Retinal pigment epithelial cell (primary cell): ENCODE measurements around the gene TET2.

Source experiments
- DNase-seq: peaks from one replicate; pipeline ENCODE4 v3.0.0-alpha.2; 2010; ENCODE audit warnings: low read depth
- H3K4me3 ChIP-seq: 2 replicates; pipeline ENCODE4 v1.5.1; 2011; ENCODE audit warnings: mild to moderate bottlenecking, low read length, control low read depth, moderate library complexity
- CTCF ChIP-seq: conservative IDR thresholded peaks from 2 replicates; pipeline ENCODE4 v1.5.1; 2011; ENCODE audit warnings: low read depth, low read length, control low read depth, inconsistent platforms

Gene TET2

DNA sequence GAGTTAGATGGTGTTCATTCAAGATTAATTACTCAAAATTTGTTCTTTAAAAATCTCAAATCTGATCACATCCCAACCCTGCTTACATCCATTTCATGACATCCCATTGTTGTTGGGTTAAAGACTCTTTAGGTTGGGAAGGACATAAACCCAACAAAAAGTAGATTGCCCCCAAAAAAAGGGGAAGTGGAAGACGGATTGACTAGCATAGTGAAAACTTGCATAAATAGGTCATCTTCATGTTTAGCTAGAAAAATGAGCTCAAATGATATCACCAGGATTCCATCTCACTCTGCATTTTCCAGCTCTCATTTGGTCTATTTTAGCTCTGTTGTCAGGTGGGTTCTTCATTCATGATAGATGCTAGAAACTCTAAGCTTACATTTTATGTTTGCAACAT lies 18.5 kb upstream of the TET2 start:
- H3K4me3 ChIP-seq: no peak overlapping the region
- TF ChIP-seq CTCF: no peak
- no peak for DNase-seq

GRCh38 chr4:105129286-105130040 lies 17.2 kb upstream of the TET2 start:
- no peak overlapping the region for H3K4me3 ChIP-seq
- no peak for DNase-seq

DNA sequence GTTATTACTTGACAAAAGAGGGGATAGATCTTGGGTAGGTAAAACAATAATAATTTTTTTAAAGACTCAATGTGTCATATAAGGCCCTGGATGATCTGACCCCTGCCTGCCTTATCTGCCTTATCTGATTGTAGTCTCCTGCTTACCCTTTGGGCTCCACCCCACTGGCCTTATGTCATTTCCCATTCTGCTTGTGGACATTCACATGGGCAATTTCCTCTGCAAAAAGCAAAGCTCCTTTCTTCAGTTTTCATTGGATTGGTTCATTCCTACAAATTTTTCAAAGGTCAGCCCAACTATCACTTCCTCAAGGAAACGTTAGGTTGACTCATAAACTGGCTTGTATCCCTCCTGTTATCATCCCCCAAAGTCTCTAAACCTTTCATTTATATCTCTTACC lies 15.7 kb upstream of the TET2 start:
- DNase-seq: no peak
- no peak for TF ChIP-seq CTCF
- no peak overlapping the region for H3K4me3 ChIP-seq

More at GRCh38 chr4:105129286-105130040, 17.2 kb upstream of the TET2 start:
- TF ChIP-seq CTCF: no peak

GRCh38 chr4:105133976-105134375 lies 12.7 kb upstream of the TET2 start:
- no peak for DNase-seq
- TF ChIP-seq CTCF: no peak
- no peak overlapping the region for H3K4me3 ChIP-seq

- no peak overlapping the region for H3K4me3 ChIP-seq
- DNase-seq: no peak
- no peak for TF ChIP-seq CTCF
Observed at GRCh38 chr4:105135785-105136184, 10.9 kb upstream of the TET2 start.

GRCh38 chr4:105137121-105137875 lies 9.4 kb upstream of the TET2 start:
- no peak for TF ChIP-seq CTCF
- no peak overlapping the region for H3K4me3 ChIP-seq
- DNase-seq: no peak

- no peak for TF ChIP-seq CTCF
- DNase-seq: no peak
- H3K4me3 ChIP-seq: no peak overlapping the region
Observed at GRCh38 chr4:105139646-105140045, 7.0 kb upstream of the TET2 start.
